IPS DF 6.9 (cell line): Measurements from ENCODE around the gene SLC6A18.

Experiments
- DNase-seq: peaks from one replicate; pipeline ENCODE4 v3.0.0-alpha.2; 2013; ENCODE audit warnings: low read depth, low spot score
- H3K27ac ChIP-seq: one replicate; pipeline ENCODE4 v1.5.1; 2013; ENCODE audit warnings: low read length, control low read depth
- H3K27me3 ChIP-seq: 2 replicates; pipeline ENCODE4 v1.6.1; 2013; ENCODE audit warnings: mild to moderate bottlenecking, low read length; ENCODE audit not compliant: control insufficient read depth, insufficient read depth
- H3K36me3 ChIP-seq: 2 replicates; pipeline ENCODE4 v1.6.1; 2013; ENCODE audit warnings: low read length; ENCODE audit not compliant: control insufficient read depth, insufficient read depth
- H3K4me1 ChIP-seq: 2 replicates; pipeline ENCODE4 v1.6.1; 2013; ENCODE audit warnings: low read length; ENCODE audit not compliant: control insufficient read depth, insufficient read depth
- H3K4me3 ChIP-seq: 2 replicates; pipeline ENCODE4 v1.5.1; 2013; ENCODE audit warnings: mild to moderate bottlenecking, low read length
- H3K9me3 ChIP-seq: 2 replicates; pipeline ENCODE4 v1.6.1; 2013; ENCODE audit warnings: low read length, inconsistent platforms; ENCODE audit not compliant: control insufficient read depth, insufficient read depth
- WGBS: extraction: QIAGEN DNeasy Blood & Tissue Kit; methylation state at CpG from one replicate; pipeline ENCODE4 v1.1.7; 2013; ENCODE audit warnings: mixed read lengths, missing lambda C conversion rate; ENCODE audit not compliant: insufficient read length, insufficient coverage; 5-methylcytosine and 5-hydroxymethylcytosine counted together

SLC6A18 gene

GRCh38 chr5:1216211-1216917, 8.8 kb upstream of the SLC6A18 start:
- no peaks in the 10 kb centered on the region for H3K27me3 ChIP-seq
- no peaks in the 10 kb centered on the region for H3K4me1 ChIP-seq
- WGBS = no CpG with 5 or more reads among the region's 38 CpGs
- H3K27ac ChIP-seq = no peak overlapping the region
- no peak overlapping the region for H3K4me3 ChIP-seq
- no peaks in the 10 kb centered on the region for H3K9me3 ChIP-seq
- no peak for DNase-seq
- H3K36me3 ChIP-seq = no peaks in the 10 kb centered on the region; the same call in 1 of the 2 replicates

DNA sequence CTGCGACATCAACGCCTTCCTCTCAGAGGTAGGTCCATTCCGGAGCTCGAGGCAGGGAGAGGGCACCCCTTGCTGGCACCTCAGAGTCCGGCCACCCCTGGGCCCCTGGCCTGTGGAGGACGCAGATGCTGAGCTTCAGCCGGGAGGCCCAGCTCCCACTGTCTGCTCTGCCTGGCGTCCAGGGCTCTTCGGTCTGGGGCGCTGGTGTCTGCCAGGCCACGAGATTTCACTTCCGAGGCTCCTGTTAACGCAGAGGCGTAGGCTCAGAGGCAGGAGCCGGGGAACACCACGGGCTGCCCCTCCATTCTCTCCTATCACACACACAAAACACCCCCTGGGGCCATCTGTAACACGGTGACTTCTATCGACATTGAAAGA, 8.3 kb upstream of the SLC6A18 start:
- H3K36me3 ChIP-seq = no peaks in the 10 kb centered on the region; the same call in 1 of the 2 replicates
- WGBS = no CpG with 5 or more reads among the region's 18 CpGs
- H3K4me3 ChIP-seq = no peak overlapping the region
- H3K27ac ChIP-seq = no peak overlapping the region
- H3K4me1 ChIP-seq = no peaks in the 10 kb centered on the region
- DNase-seq = no peak
- no peaks in the 10 kb centered on the region for H3K9me3 ChIP-seq
- H3K27me3 ChIP-seq = no peaks in the 10 kb centered on the region

DNA sequence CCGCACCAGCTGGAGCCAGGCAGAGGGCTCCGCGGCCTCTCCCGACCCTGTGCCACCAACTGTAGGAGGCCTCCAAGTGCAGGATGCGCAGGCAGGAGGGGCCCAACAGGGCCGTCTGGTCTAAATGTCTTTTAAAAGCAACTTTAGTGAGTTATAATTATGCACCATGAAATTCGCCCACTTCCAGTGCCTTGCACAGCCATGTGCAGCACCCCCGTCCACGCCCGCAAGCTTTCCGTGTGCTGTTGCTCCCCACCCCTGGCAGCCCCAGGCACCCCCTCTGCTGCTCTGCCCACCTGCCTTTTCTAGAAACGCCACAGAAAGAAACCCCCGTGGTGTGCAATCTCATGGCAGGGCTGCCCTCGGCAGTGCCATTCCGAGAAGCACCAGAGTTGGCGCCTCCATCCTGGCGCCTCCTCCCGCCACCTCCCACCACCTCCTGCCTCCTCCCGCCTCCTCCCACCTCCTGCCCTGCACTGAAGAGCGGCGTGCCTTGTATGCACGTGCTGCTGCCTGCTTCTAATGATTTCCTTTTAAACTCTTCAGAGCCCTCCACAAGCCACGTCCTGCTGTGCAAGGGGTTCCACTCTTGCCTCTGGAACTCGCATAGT, 7.5 kb upstream of the SLC6A18 start:
- no peak overlapping the region for H3K4me3 ChIP-seq
- H3K36me3 ChIP-seq = no peaks in the 10 kb centered on the region; the same call in 1 of the 2 replicates
- no peaks in the 10 kb centered on the region for H3K4me1 ChIP-seq
- H3K27ac ChIP-seq = no peak overlapping the region
- H3K9me3 ChIP-seq = no peaks in the 10 kb centered on the region
- WGBS = no CpG with 5 or more reads among the region's 24 CpGs
- no peaks in the 10 kb centered on the region for H3K27me3 ChIP-seq
- no peak for DNase-seq

DNA sequence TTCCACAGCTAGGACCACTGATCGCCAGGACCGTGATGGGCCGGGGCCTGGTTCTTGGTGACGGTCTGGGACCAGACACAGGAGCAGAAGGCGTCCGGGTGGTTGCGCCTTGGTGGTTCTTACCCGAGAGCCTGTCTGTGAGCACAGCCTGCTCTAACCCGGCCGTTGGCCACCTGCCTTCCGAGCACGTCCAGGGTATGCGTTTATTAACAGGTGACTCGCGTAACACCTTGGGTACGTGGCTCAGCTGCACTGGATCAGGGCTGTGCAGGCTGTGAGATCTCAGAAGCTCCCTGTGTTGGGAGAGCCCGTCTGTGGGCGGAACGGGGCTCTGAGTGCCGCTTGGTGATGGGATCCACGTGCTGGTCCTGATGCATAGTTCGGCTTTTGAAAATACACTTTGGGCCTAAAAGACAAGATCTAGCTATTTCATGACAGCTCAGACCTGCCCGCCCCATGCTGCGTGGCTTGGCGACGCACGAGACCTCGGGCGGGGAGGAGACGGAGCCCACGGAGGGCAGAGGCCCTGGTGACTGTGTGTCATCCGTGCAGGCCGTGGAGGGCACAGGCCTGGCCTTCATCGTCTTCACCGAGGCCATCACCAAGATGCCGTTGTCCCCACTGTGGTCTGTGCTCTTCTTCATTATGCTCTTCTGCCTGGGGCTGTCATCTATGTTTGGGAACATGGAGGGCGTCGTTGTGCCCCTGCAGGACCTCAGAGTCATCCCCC, 6.7 kb upstream of the SLC6A18 start:
- Histone ChIP-seq H3K4me3 (no peak overlapping the region), H3K4me1 (no peaks in the 10 kb centered on the region), H3K27me3 (no peaks in the 10 kb centered on the region), H3K36me3 (no peaks in the 10 kb centered on the region; the same call in 1 of the 2 replicates), H3K9me3 (no peaks in the 10 kb centered on the region), H3K27ac (no peak overlapping the region)
- WGBS = no CpG with 5 or more reads among the region's 38 CpGs
- DNase-seq = no peak

DNA sequence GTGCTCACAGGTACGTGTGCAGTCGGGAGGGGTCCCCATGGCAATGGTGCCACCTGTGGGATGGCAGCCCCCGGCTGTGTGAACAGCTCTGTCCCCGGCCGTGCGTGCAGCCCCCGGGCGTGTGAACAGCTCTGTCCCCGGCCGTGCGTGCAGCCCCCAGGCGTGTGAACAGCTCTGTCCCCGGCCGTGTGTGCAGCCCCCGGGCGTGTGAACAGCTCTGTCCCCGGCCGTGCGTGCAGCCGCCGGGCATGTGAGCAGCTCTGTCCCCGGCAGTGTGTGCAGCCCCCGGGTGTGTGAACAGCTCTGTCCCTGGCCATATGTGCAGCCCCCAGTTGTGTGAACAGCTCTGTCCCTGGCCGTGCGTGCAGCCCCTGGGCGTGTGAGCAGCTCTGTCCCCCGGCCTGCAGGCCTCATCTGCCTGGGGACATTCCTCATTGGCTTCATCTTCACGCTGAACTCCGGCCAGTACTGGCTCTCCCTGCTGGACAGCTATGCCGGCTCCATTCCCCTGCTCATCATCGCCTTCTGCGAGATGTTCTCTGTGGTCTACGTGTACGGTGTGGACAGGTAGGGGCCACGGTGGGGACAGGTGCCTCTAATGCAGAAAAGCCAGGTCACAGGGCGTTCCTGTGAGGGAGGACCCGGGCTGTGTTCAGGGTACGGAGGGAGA, 5.9 kb upstream of the SLC6A18 start:
- no CpG with 5 or more reads among the region's 38 CpGs for whole genome bisulfite sequencing
- no peak overlapping the region for H3K4me3 ChIP-seq

GRCh38 chr5:1219768-1220100, 5.4 kb upstream of the SLC6A18 start:
- H3K9me3 ChIP-seq = no peaks in the 10 kb centered on the region
- H3K4me3 ChIP-seq = no peak overlapping the region
- H3K36me3 ChIP-seq = no peaks in the 10 kb centered on the region
- WGBS = no CpG with 5 or more reads among the region's 11 CpGs
- H3K4me1 ChIP-seq = no peaks in the 10 kb centered on the region
- no peaks in the 10 kb centered on the region for H3K27me3 ChIP-seq
- DNase-seq = no peak
- H3K27ac ChIP-seq = no peak overlapping the region

More for the DNA sequence above, 5.9 kb upstream of the SLC6A18 start:
- Histone ChIP-seq H3K4me1 (no peaks in the 10 kb centered on the region), H3K36me3 (no peaks in the 10 kb centered on the region), H3K9me3 (no peaks in the 10 kb centered on the region), H3K27me3 (no peaks in the 10 kb centered on the region), H3K27ac (no peak overlapping the region)
- no peak for DNase-seq

GRCh38 chr5:1220351-1220750, 4.8 kb upstream of the SLC6A18 start:
- DNase-seq = no peak
- no peaks in the 10 kb centered on the region for H3K4me1 ChIP-seq
- no peaks in the 10 kb centered on the region for H3K27me3 ChIP-seq
- H3K27ac ChIP-seq = no peak overlapping the region
- no peak overlapping the region for H3K4me3 ChIP-seq
- no peaks in the 10 kb centered on the region for H3K36me3 ChIP-seq
- no CpG with 5 or more reads among the region's 9 CpGs for WGBS
- H3K9me3 ChIP-seq = no peaks in the 10 kb centered on the region

DNA sequence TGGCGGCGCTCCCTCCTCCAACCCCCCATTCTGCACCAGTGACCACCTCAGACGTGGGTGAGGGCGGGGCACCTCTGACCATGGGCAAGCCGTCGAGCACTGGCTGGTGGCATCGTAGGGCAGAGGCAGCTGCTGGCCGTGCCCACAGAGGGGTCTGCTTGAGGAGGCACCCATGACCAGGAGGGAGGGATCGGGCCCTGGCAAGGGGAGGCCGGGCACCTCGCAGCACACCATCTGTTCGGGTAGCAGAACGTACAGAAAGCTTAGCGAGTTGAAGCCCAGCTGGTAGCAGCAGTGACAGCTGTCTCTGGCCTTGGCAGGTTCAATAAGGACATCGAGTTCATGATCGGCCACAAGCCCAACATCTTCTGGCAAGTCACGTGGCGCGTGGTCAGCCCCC, 4.3 kb upstream of the SLC6A18 start:
- Histone ChIP-seq H3K27me3 (no peaks in the 10 kb centered on the region), H3K36me3 (no peaks in the 10 kb centered on the region), H3K9me3 (no peaks in the 10 kb centered on the region), H3K4me1 (no peaks in the 10 kb centered on the region), H3K27ac (no peak overlapping the region), H3K4me3 (no peak overlapping the region)
- WGBS = no CpG with 5 or more reads among the region's 19 CpGs
- DNase-seq = no peak

- Histone ChIP-seq H3K4me3 (no peak overlapping the region), H3K36me3 (no peaks in the 10 kb centered on the region), H3K4me1 (no peaks in the 10 kb centered on the region; the same call in 1 of the 2 replicates), H3K27ac (no peak overlapping the region), H3K9me3 (no peaks in the 10 kb centered on the region), H3K27me3 (no peaks in the 10 kb centered on the region)
- no peak for DNase-seq
- WGBS = no CpG with 5 or more reads among the region's 10 CpGs
Observed at GRCh38 chr5:1221721-1222120, 3.5 kb upstream of the SLC6A18 start.

DNA sequence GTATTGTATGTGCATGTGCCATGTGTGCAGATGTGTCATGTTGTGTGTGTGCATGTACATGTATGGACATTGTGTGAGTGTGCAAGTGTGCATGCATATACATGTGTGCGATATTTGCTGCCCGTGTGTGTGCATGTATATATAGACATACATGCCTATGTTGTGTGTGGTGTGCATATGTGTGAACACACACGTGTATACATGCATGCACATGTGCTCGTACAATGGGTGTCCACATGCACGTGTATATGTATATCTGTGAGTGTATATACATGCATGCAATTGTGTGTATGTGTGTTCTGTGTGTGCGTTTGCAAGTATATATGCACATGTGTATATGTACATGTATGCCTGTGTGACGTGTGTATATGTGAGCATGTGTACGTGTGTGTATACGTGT, 3.0 kb upstream of the SLC6A18 start:
- Histone ChIP-seq H3K27ac (no peak overlapping the region), H3K4me1 (no peaks in the 10 kb centered on the region; the same call in 1 of the 2 replicates), H3K36me3 (no peaks in the 10 kb centered on the region), H3K9me3 (no peaks in the 10 kb centered on the region), H3K27me3 (no peaks in the 10 kb centered on the region), H3K4me3 (no peak overlapping the region)
- WGBS = no CpG with 5 or more reads among the region's 9 CpGs
- DNase-seq = no peak
